ENCODE results near the gene ZSWIM6. TPM values are rescaled to one million over a fixed set of nuclear protein-coding genes. Genes with fewer than 3 reads are reported as not detected.

The ZSWIM6 gene
- total RNA-seq, 1 experiment from 2014 or later: 12.1 TPM

GRCh38 chr5:61590473-61590872 lies 258.4 kb downstream of the ZSWIM6 start:
- no peak for DNase-seq (ENCODE audit: low read depth)

DNA sequence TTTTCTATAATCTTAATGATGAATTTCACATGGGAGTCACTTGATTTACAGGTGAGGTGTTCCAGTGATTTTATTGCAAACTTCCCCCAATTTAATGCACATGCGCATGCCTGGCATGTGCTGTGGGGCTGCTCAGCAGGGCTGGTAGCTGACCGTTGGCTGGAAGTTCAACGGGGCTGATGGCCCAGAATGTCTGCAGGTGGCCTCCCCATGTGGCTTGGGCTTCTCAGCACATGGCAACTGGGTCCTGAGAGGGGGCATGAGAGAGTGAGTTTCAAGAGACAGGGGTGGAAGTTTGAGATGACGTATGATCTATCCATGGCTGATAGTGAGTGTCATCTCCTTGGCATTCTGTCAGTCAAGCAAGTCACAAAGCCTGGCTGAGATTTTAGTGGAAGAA lies 259.8 kb downstream of the ZSWIM6 start:
- DNase-seq (ENCODE audit: low read depth): no peak

DNA sequence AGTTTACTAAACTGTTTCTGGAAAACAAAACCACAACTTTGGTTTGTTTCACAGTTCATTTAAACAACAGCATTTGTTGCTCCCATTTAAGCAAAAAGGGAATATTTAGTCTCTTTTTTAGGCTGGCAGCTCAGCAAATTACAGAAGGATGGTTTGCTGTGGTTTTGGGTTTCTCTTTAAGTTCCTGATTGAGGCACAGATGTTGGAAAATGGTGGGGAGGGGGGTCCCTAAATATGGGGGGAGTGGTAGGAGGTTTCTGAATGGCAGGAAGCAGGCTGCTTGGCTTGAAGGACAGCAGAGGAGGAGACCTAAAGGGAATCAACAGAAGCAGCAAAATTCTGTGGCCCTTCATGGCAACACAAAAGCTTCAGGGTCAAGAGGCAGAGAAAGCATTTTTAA lies 263.4 kb downstream of the ZSWIM6 start:
- no peak for DNase-seq (ENCODE audit: low read depth)

Other genes starting within 250 kb of the ZSWIM6 start
- 67.7 and 70.0 TPM in 2 replicates for gene SMIM15, start 169.8 kb upstream of the ZSWIM6 start, total RNA-seq (2014; rRNA removed)

Measured in LHCN-M2 (cell line).